Effector CD8-positive, alpha-beta T cell (primary cell): Measurements from ENCODE around the gene ONECUT2.

Experiments used
- DNase-seq: peaks from one replicate; lab custom pipeline; 2025; lab: John Stamatoyannopoulos, UW

Gene ONECUT2

GRCh38 chr18:57431467-57432080 lies 3.6 kb upstream of the ONECUT2 start:
- DNase-seq = no peak

- no peak for DNase-seq
These were observed 3.0 kb upstream of the ONECUT2 start for GRCh38 chr18:57432140-57432539.

GRCh38 chr18:57432751-57433400 lies 2.3 kb upstream of the ONECUT2 start:
- DNase-seq = no peak

- no peak for DNase-seq
These were observed 1.7 kb upstream of the ONECUT2 start for GRCh38 chr18:57433482-57433881.

- no peak for DNase-seq
These were observed 1.1 kb upstream of the ONECUT2 start for GRCh38 chr18:57433934-57434535.

- no peak for DNase-seq
These were observed 644 bp downstream of the ONECUT2 start for GRCh38 chr18:57435846-57436190.

GRCh38 chr18:57436191-57436964 lies 1.2 kb downstream of the ONECUT2 start:
- no peak for DNase-seq

GRCh38 chr18:57436965-57437333 lies 1.8 kb downstream of the ONECUT2 start:
- DNase-seq = no peak

GRCh38 chr18:57437402-57437765 lies 2.2 kb downstream of the ONECUT2 start:
- DNase-seq = no peak

- no peak for DNase-seq
These were observed 2.8 kb downstream of the ONECUT2 start for GRCh38 chr18:57437766-57438671.

GRCh38 chr18:57438743-57439608 lies 3.8 kb downstream of the ONECUT2 start:
- no peak for DNase-seq

GRCh38 chr18:57439609-57439968 lies 4.4 kb downstream of the ONECUT2 start:
- DNase-seq = no peak

- no peak for DNase-seq
These were observed 4.8 kb downstream of the ONECUT2 start for GRCh38 chr18:57439985-57440330.

GRCh38 chr18:57440331-57441070 lies 5.3 kb downstream of the ONECUT2 start:
- no peak for DNase-seq

GRCh38 chr18:57441071-57441794 lies 6.1 kb downstream of the ONECUT2 start:
- no peak for DNase-seq

GRCh38 chr18:57443247-57443646 lies 8.1 kb downstream of the ONECUT2 start:
- DNase-seq = no peak

- no peak for DNase-seq
These were observed 8.5 kb downstream of the ONECUT2 start for GRCh38 chr18:57443702-57444101.

GRCh38 chr18:57444301-57444759 lies 9.2 kb downstream of the ONECUT2 start:
- DNase-seq = no peak

- DNase-seq = no peak
These were observed 10.5 kb downstream of the ONECUT2 start for GRCh38 chr18:57445488-57446319.
